Right atrium auricular region (tissue), 2 donors: ENCODE measurements around the gene PTCH1. TPM values are rescaled to one million over a fixed set of nuclear protein-coding genes. Genes with fewer than 3 reads are reported as not detected.

Experiments used
- DNase-seq: peaks from one replicate; pipeline ENCODE4 v3.0.0-alpha.2; 2019; ENCODE audit warnings: low spot score
- H3K27ac ChIP-seq, 2 donors: fragments of 200-600 bp; sonication (generic); 1 replicate in 1 of 2; 2 replicates in 1 of 2; pipeline ENCODE4 v1.5.1; 2016 to 2019
- H3K27me3 ChIP-seq, 2 donors: fragments of 200-600 bp; sonication (generic); one replicate each; pipeline versions ENCODE4 v1.5.1 to v1.6.0; 2017 to 2019
- H3K36me3 ChIP-seq: fragments of 200-600 bp; sonication (generic); one replicate; pipeline ENCODE4 v1.5.1; 2016
- H3K4me1 ChIP-seq, 2 donors: fragments of 200-600 bp; sonication (generic); one replicate each; pipeline versions ENCODE4 v1.5.1 to v1.6.0; 2017 to 2019
- H3K4me3 ChIP-seq, 2 donors: fragments of 200-600 bp; sonication (generic); 1 replicate in 1 of 2; 2 replicates in 1 of 2; pipeline ENCODE4 v1.5.1; 2017 to 2019; ENCODE audit warnings: mild to moderate bottlenecking in 1 of 2, moderate library complexity in 1 of 2
- H3K9me3 ChIP-seq, 2 donors: fragments of 200-600 bp; sonication (generic); one replicate each; pipeline ENCODE4 v1.5.1; 2019
- CTCF ChIP-seq, 2 donors: fragments of 200-600 bp; sonication (generic); IDR thresholded peaks; one replicate each; pipeline ENCODE4 v1.5.1; 2019; ENCODE audit warnings: antibody characterized with exemption in 2 of 2
- total RNA-seq, 2 donors: library from RNA; depleted of rRNA; stranded (reverse); fragments of >200 nt; gene quantifications; one replicate each; pipeline ENCODE4 v1.1.0, GENCODE V29; 2016

PTCH1 gene
- total RNA-seq, 2 donors from 2014 or later, result 5.4 to 6.3 TPM

- Histone ChIP-seq H3K27me3 (no peaks in the 10 kb centered on the region), H3K36me3 (no peaks in the 10 kb centered on the region), H3K4me3 (peak overlapping the region; percentile 84 to 86), H3K27ac (peak overlapping the region; percentile 93 to 94), H3K9me3 (no peaks in the 10 kb centered on the region), H3K4me1 (peaks cover 0 to 29% of the 10 kb centered on the region in 2 donors)
- no peak for DNase-seq
- TF ChIP-seq CTCF (IDR thresholded peaks at IDR 0.05), result no peak
Measured at GRCh38 chr9:95511952-95512708, 4.6 kb downstream of the PTCH1 start.

- Histone ChIP-seq H3K4me3 (peak overlapping the region; percentile 84 to 86), H3K36me3 (no peaks in the 10 kb centered on the region), H3K9me3 (no peaks in the 10 kb centered on the region), H3K4me1 (peaks cover 0 to 25% of the 10 kb centered on the region in 2 donors), H3K27me3 (no peaks in the 10 kb centered on the region), H3K27ac (peak overlapping the region; percentile 93 to 94)
- no peak for TF ChIP-seq CTCF (IDR thresholded peaks at IDR 0.05)
- DNase-seq, result no peak
Measured at GRCh38 chr9:95511616-95511931, 5.2 kb downstream of the PTCH1 start.

GRCh38 chr9:95510709-95511615 lies 5.8 kb downstream of the PTCH1 start:
- no peaks in the 10 kb centered on the region for H3K9me3 ChIP-seq
- DNase-seq, result peak; percentile 89
- no peaks in the 10 kb centered on the region for H3K36me3 ChIP-seq
- H3K27me3 ChIP-seq, result no peaks in the 10 kb centered on the region
- peaks cover 0 to 25% of the 10 kb centered on the region in 2 donors for H3K4me1 ChIP-seq
- peak overlapping the region; percentile 84 to 86 for H3K4me3 ChIP-seq
- peak overlapping the region; percentile 93 to 94 for H3K27ac ChIP-seq
- TF ChIP-seq CTCF (IDR thresholded peaks at IDR 0.05), result no peak

- no peaks in the 10 kb centered on the region for H3K36me3 ChIP-seq
- H3K27me3 ChIP-seq, result no peaks in the 10 kb centered on the region
- H3K4me1 ChIP-seq, result peaks cover 0 to 22% of the 10 kb centered on the region in 2 donors
- H3K9me3 ChIP-seq, result no peaks in the 10 kb centered on the region
- H3K27ac ChIP-seq, result peak overlapping the region; percentile 93 to 94
- DNase-seq, result no peak
- TF ChIP-seq CTCF (IDR thresholded peaks at IDR 0.05), result no peak
- peak overlapping the region; percentile 84 to 86 for H3K4me3 ChIP-seq
Measured at GRCh38 chr9:95509851-95510708, 6.7 kb downstream of the PTCH1 start.
